Mesangial cell (primary cell): ENCODE results near the gene PTH. TPM values are rescaled to one million over a fixed set of nuclear protein-coding genes. Genes with fewer than 3 reads are reported as not detected.

Experiments
- total RNA-seq: library from RNA; depleted of rRNA; stranded (reverse); fragments of >200 nt; gene quantifications from 2 replicates; pipeline ENCODE4 v1.2.3, GENCODE V29; 2015

The PTH gene
- not detected in 2 replicates for total RNA-seq

GRCh38 chr11:13495929-13496328 is at the start of gene PTH:
PTH (minus strand) TSS chr11:13495997; CDS start chr11:13492855, 3,142 bp downstream.

GRCh38 chr11:13462901-13463778 is 32.7 kb downstream of the PTH start, which contains the start of gene BTBD10:
BTBD10 (minus strand) TSS chr11:13463222; CDS start chr11:13445124, 18,098 bp downstream.

Other genes starting within 250 kb of the PTH start
- gene BMAL1, start 218.2 kb downstream of the PTH start, total RNA-seq = 6.2 and 10.4 TPM in 2 replicates
- 21.4 and 32.8 TPM in 2 replicates for gene BTBD10, start 32.8 kb downstream of the PTH start, total RNA-seq
- gene FAR1, start 172.7 kb upstream of the PTH start, total RNA-seq = 16.6 and 24.9 TPM in 2 replicates